Stimulated activated CD8-positive, alpha-beta memory T cell treated with anti-CD3 and anti-CD28 coated beads, Interleukin-12 subunit alpha, Interleukin-12 subunit beta, amount 100 ng/mL, for 24 hours (primary cell): ENCODE results near the gene PPP1R36.
"Not testable (repeated sequence)": the region's sequence is repeated elsewhere in the genome, so short reads cannot be mapped to it uniquely, and the experiment has no call there.

ENCODE experiments used
- DNase-seq: peaks from one replicate; pipeline ENCODE4 v3.0.0-alpha.2; 2020; ENCODE audit errors: extremely low read depth

Gene PPP1R36

GRCh38 chr14:64549791-64550620, at the start of gene PPP1R36:
TSS of gene PPP1R36 (plus strand) at chr14:64549961. CDS start at chr14:64549998, 37 bp downstream.
- DNase-seq, result no peak

- no peak for DNase-seq
These were observed 49.7 kb upstream of the PPP1R36 start for GRCh38 chr14:64500088-64500487.

- no peak for DNase-seq
These were observed 48.2 kb upstream of the PPP1R36 start for GRCh38 chr14:64501411-64502171.

- DNase-seq, result no peak
These were observed 47.3 kb upstream of the PPP1R36 start for GRCh38 chr14:64502456-64502855.

GRCh38 chr14:64502887-64503433, 46.8 kb upstream of the PPP1R36 start:
- DNase-seq, result no peak

- peak; percentile 87 for DNase-seq
These were observed 46.1 kb upstream of the PPP1R36 start, which contains the start of gene ZBTB25 for GRCh38 chr14:64503434-64504309. TSS of gene ZBTB25 (minus strand) at chr14:64503838. CDS start at chr14:64490533, 13,305 bp downstream.

- DNase-seq, result peak; percentile 78
These were observed 45.4 kb upstream of the PPP1R36 start, which contains the start of gene ZBTB1 for GRCh38 chr14:64504310-64504896. TSS of gene ZBTB1 (plus strand) at chr14:64504770. CDS start at chr14:64521505, 16,735 bp downstream.

GRCh38 chr14:64504897-64505794, 44.6 kb upstream of the PPP1R36 start:
- DNase-seq, result peak; percentile 70

GRCh38 chr14:64506721-64507120, 43.0 kb upstream of the PPP1R36 start:
- no peak for DNase-seq

- DNase-seq, result no peak
These were observed 42.2 kb upstream of the PPP1R36 start for GRCh38 chr14:64507376-64508156.

GRCh38 chr14:64508215-64508776, 41.5 kb upstream of the PPP1R36 start:
- no peak for DNase-seq

GRCh38 chr14:64509036-64509435, 40.7 kb upstream of the PPP1R36 start:
- DNase-seq, result no peak

- DNase-seq, result peak; percentile 32
These were observed 38.7 kb upstream of the PPP1R36 start for GRCh38 chr14:64510825-64511671.

GRCh38 chr14:64513271-64513670, 36.5 kb upstream of the PPP1R36 start:
- no peak for DNase-seq

- no peak for DNase-seq
These were observed 34.7 kb upstream of the PPP1R36 start for GRCh38 chr14:64515053-64515452.

GRCh38 chr14:64516969-64517368, 32.8 kb upstream of the PPP1R36 start:
- no peak for DNase-seq

- DNase-seq, result not testable (repeated sequence)
These were observed 32.1 kb upstream of the PPP1R36 start for GRCh38 chr14:64517667-64518066.

GRCh38 chr14:64518229-64518628, 31.5 kb upstream of the PPP1R36 start:
- no peak for DNase-seq
